BLaER1 (cell line): ENCODE data around the gene KCNA10.

Experiments
- H3K27ac ChIP-seq: shearing (Covaris generic); formaldehyde crosslinking; 2 replicates; pipeline ENCODE4 v1.8.1; 2022
- H3K27me3 ChIP-seq: shearing (Covaris generic); formaldehyde crosslinking; 2 replicates; pipeline ENCODE4 v1.8.1; 2022
- H3K36me3 ChIP-seq: shearing (Covaris generic); formaldehyde crosslinking; 2 replicates; pipeline ENCODE4 v1.8.1; 2022
- H3K4me1 ChIP-seq: shearing (Covaris generic); formaldehyde crosslinking; 2 replicates; pipeline ENCODE4 v1.8.1; 2022
- H3K4me2 ChIP-seq: shearing (Covaris generic); formaldehyde crosslinking; 2 replicates; pipeline ENCODE4 v1.8.1; 2022
- H3K4me3 ChIP-seq: shearing (Covaris generic); formaldehyde crosslinking; 2 replicates; pipeline ENCODE4 v1.8.1; 2022
- H3K9ac ChIP-seq: shearing (Covaris generic); formaldehyde crosslinking; 2 replicates; pipeline ENCODE4 v1.8.1; 2022
- H3K9me3 ChIP-seq: shearing (Covaris generic); formaldehyde crosslinking; 2 replicates; pipeline ENCODE4 v1.8.1; 2022
- H4K20me1 ChIP-seq: shearing (Covaris generic); formaldehyde crosslinking; 2 replicates; pipeline ENCODE4 v1.8.1; 2022
- Cebpa-rat ChIP-seq: shearing (Covaris generic); IDR thresholded peaks from 2 replicates; pipeline ENCODE4 v1.8.1; 2022

The KCNA10 gene

DNA sequence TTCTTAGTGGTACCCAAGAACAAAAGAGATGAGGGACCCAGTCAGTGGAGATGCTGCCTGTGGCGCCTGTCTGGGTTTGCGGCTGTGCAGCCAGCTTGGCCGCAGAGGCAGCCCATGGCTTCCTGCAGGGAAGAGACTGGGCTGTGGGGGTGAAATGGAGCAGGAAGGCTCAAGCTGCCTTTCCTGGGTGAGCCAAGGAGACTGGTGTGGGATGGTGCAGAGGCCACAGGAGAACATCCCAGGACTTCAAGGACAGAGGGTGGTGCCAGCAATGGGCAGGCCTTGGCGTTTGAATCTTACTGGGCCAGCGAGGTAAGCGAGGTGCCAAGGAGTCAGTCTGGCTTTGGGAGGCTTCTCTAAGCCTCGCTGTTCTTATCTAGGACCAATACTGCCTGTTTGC is 26.4 kb downstream of the KCNA10 start:
- Histone ChIP-seq H3K27me3 (no peaks in the 10 kb centered on the region; the same call in 1 of the 2 replicates), H3K9ac (no peak overlapping the region), H3K36me3 (no peaks in the 10 kb centered on the region), H3K4me1 (peaks cover 6% of the 10 kb centered on the region; the same call in 1 of the 2 replicates), H4K20me1 (no peaks in the 10 kb centered on the region), H3K4me2 (no peak overlapping the region), H3K4me3 (no peak overlapping the region), H3K27ac (no peak overlapping the region), H3K9me3 (no peaks in the 10 kb centered on the region)
- no peak for TF ChIP-seq Cebpa-rat

DNA sequence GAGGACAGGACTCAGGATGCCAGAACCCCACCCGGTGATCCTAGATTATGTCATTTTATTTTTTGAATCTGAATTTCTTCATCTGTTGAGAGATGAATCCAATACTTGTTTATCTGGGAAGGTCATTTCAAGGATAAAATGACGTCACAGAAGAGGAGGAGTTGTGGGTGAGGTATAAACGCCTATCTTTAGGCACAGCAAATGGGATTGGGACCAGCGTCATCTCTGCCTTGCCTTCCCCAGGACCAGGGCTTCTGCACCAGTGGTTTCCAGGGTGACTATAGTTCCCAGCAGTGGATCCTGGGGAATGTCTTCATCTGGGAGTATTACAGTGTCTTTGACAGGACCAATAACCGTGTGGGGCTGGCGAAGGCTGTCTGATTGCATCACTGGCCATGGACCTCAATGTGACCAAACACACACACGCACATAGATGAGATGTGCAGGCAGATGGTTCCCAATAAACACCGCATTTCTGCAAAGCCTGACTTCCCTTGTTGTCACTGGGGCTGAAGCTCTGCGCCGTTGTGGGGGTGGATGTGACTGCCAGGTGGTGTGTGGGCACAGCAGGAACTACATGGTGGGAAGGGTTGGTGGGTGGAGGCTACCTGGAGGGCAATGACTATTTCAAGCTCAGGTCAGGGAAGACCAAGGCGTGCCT is 28.1 kb downstream of the KCNA10 start:
- no peaks in the 10 kb centered on the region; the same call in 1 of the 2 replicates for H3K27me3 ChIP-seq
- H3K4me2 ChIP-seq: no peak overlapping the region
- no peaks in the 10 kb centered on the region for H3K9me3 ChIP-seq
- H4K20me1 ChIP-seq: no peaks in the 10 kb centered on the region
- no peaks in the 10 kb centered on the region for H3K36me3 ChIP-seq
- peaks cover 6% of the 10 kb centered on the region; the same call in 1 of the 2 replicates for H3K4me1 ChIP-seq
- no peak overlapping the region for H3K4me3 ChIP-seq
- H3K27ac ChIP-seq: no peak overlapping the region
- TF ChIP-seq Cebpa-rat: no peak
- no peak overlapping the region for H3K9ac ChIP-seq

- Histone ChIP-seq H3K4me3 (no peak overlapping the region), H3K27ac (no peak overlapping the region), H3K9ac (no peak overlapping the region), H3K36me3 (no peaks in the 10 kb centered on the region), H3K4me1 (peaks cover 6% of the 10 kb centered on the region; the same call in 1 of the 2 replicates), H3K4me2 (no peak overlapping the region), H3K9me3 (no peaks in the 10 kb centered on the region), H3K27me3 (no peaks in the 10 kb centered on the region; the same call in 1 of the 2 replicates), H4K20me1 (no peaks in the 10 kb centered on the region)
- TF ChIP-seq Cebpa-rat: no peak
Measured at GRCh38 chr1:110489973-110490542, 28.9 kb downstream of the KCNA10 start.

DNA sequence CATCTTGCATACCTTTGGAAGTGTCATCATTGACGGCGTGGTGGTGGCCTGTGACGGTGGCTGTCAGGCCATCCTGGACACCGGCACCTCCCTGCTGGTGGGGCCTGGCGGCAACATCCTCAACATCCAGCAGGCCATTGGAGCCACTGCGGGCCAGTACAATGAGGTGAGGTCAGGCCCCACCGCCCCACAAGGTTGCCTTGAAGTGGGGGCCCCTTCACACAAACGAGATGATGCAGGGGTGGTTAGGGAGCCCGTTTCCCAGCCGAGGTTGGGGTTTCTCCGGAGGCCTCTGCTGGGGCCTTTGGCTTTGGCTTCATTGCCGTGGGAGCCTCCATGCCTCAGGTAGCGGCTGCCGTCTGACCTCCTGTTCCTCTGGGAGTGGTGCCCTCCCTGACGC is 29.6 kb downstream of the KCNA10 start:
- no peak overlapping the region for H3K4me3 ChIP-seq
- no peaks in the 10 kb centered on the region for H3K9me3 ChIP-seq
- no peak overlapping the region for H3K4me2 ChIP-seq
- no peaks in the 10 kb centered on the region for H4K20me1 ChIP-seq
- H3K27ac ChIP-seq: no peak overlapping the region
- no peak overlapping the region for H3K9ac ChIP-seq
- H3K27me3 ChIP-seq: no peaks in the 10 kb centered on the region; the same call in 1 of the 2 replicates
- no peaks in the 10 kb centered on the region for H3K36me3 ChIP-seq
- peaks cover under 1% of the 10 kb centered on the region; the same call in 1 of the 2 replicates for H3K4me1 ChIP-seq
- TF ChIP-seq Cebpa-rat: no peak

GRCh38 chr1:110488867-110489266 is 30.1 kb downstream of the KCNA10 start:
- Histone ChIP-seq H3K4me3 (no peak overlapping the region), H3K9ac (no peak overlapping the region), H3K36me3 (no peaks in the 10 kb centered on the region), H3K27me3 (no peaks in the 10 kb centered on the region; the same call in 1 of the 2 replicates), H3K4me2 (no peak overlapping the region), H4K20me1 (no peaks in the 10 kb centered on the region), H3K9me3 (no peaks in the 10 kb centered on the region), H3K27ac (no peak overlapping the region), H3K4me1 (no peaks in the 10 kb centered on the region; the same call in 1 of the 2 replicates)
- no peak for TF ChIP-seq Cebpa-rat

DNA sequence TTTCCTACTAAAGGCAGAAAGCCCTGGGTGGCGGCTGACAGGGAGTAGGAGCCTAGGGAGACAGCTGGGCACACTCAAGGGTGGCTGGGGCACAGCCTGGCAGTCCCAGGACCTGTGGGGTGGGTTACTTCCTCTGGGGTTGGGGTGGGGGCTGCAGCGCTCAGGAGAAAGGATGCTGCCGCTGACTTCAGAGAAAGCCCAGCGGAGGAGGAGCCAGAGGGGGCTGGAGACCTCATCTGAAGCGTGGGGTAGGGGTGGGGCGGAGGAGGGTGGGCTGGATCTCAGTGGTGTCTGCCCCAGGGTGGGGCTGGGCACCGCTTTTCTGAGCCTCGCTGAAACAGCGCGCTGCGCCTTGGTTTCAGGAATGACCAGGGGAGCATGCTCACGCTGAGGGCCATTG is 30.8 kb downstream of the KCNA10 start:
- Histone ChIP-seq H3K4me1 (no peaks in the 10 kb centered on the region; the same call in 1 of the 2 replicates), H3K27ac (no peak overlapping the region), H3K4me2 (no peak overlapping the region), H3K9me3 (no peaks in the 10 kb centered on the region), H3K9ac (no peak overlapping the region), H3K27me3 (no peaks in the 10 kb centered on the region; the same call in 1 of the 2 replicates), H4K20me1 (no peaks in the 10 kb centered on the region), H3K4me3 (no peak overlapping the region), H3K36me3 (no peaks in the 10 kb centered on the region)
- no peak for TF ChIP-seq Cebpa-rat

DNA sequence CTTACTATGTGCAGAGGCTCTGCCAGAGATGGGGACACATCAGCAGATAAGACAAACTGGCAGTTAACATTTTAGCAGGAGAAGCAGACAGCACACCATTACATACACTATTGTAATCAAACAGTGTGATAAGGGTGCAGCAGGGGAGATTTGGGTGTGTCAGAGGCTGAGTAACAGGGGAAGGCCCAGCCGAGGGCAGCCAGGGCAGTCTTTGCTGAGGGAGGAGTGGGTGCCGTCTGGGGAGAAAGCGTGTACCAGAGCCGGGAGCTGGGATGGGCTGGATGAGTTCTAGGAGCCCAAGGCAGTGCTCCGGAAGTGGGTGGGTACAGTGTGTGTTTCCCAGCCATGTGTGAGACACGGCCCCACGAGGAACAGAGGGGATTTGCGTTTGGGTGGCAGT is 31.2 kb downstream of the KCNA10 start:
- H3K36me3 ChIP-seq: no peaks in the 10 kb centered on the region
- H3K9ac ChIP-seq: no peak overlapping the region
- H3K27me3 ChIP-seq: no peaks in the 10 kb centered on the region; the same call in 1 of the 2 replicates
- no peak overlapping the region for H3K27ac ChIP-seq
- no peaks in the 10 kb centered on the region for H4K20me1 ChIP-seq
- no peaks in the 10 kb centered on the region for H3K9me3 ChIP-seq
- no peaks in the 10 kb centered on the region; the same call in 1 of the 2 replicates for H3K4me1 ChIP-seq
- no peak overlapping the region for H3K4me2 ChIP-seq
- TF ChIP-seq Cebpa-rat: no peak
- H3K4me3 ChIP-seq: no peak overlapping the region

DNA sequence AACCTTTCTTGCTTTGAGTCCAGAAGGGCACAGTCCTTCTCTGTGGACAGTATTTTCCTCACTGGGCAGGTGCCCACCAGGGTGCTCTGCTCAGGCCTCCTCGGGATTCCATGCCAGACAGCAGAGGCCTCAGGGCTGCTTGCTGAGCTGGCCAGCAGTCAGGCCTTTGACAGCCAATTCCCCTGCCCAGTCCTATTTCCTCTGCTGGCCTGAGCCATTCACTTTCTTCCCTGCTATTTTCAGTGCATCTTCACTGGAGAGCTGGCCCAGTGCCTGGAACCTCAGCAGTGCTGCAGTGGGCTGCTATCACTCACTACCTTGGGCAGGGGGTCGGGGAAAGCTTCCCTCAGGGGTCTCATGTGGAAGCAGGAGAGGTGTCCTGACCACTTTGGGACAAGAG is 33.2 kb downstream of the KCNA10 start:
- H3K4me2 ChIP-seq: no peak overlapping the region
- no peaks in the 10 kb centered on the region for H3K9me3 ChIP-seq
- no peak for TF ChIP-seq Cebpa-rat
- no peaks in the 10 kb centered on the region for H3K27me3 ChIP-seq
- H3K27ac ChIP-seq: no peak overlapping the region
- H4K20me1 ChIP-seq: no peaks in the 10 kb centered on the region
- no peak overlapping the region for H3K4me3 ChIP-seq
- no peaks in the 10 kb centered on the region for H3K4me1 ChIP-seq
- H3K36me3 ChIP-seq: no peaks in the 10 kb centered on the region
- no peak overlapping the region for H3K9ac ChIP-seq

DNA sequence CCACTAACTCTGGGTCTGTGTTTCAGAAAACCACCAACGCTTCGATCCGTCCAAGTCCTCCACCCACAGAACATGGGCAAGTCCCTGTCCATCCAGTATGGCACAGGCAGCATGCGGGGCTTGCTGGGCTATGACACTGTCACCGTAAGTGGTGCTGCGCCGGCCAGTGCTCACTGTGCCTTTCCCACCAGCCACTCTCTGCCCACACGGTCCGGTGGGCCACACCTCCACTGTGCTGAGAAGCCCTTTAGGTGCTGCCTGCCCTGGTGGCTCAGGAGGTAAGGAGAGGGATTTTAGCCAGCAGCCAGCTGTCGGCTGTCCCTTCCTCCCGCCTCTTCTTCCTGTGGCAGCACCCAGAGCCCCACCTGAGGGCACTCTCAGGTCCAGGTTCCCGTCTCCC is 34.2 kb downstream of the KCNA10 start:
- Histone ChIP-seq H3K4me1 (no peaks in the 10 kb centered on the region), H4K20me1 (no peaks in the 10 kb centered on the region), H3K36me3 (no peaks in the 10 kb centered on the region), H3K9ac (no peak overlapping the region), H3K9me3 (no peaks in the 10 kb centered on the region), H3K27ac (no peak overlapping the region), H3K27me3 (no peaks in the 10 kb centered on the region), H3K4me3 (no peak overlapping the region), H3K4me2 (no peak overlapping the region)
- TF ChIP-seq Cebpa-rat: no peak

DNA sequence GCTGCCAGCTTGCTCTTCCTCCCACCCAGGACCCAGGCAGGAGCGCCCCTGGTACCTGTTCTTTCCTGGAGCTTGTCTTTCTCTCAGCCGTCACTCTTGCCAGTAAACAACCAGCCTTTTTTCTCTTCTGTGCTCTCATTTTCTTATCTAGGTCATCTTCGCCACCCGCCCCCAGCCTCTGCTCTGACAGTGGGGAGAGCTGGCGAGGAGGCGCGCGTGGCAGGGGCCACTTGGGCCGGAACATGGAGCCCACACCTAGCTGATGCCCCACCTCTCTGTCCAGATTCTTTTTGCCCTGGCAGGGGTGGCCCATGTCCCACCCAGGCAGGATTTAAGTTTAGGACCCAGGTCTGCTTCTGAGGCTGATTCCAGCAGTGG is 35.7 kb downstream of the KCNA10 start:
- no peak overlapping the region for H3K27ac ChIP-seq

More for the DNA sequence above, 35.7 kb downstream of the KCNA10 start:
- no peaks in the 10 kb centered on the region for H3K9me3 ChIP-seq
- H3K9ac ChIP-seq: no peak overlapping the region
- no peaks in the 10 kb centered on the region for H3K27me3 ChIP-seq
- no peaks in the 10 kb centered on the region for H3K36me3 ChIP-seq
- H3K4me2 ChIP-seq: no peak overlapping the region
- no peaks in the 10 kb centered on the region for H3K4me1 ChIP-seq
- H3K4me3 ChIP-seq: no peak overlapping the region
- TF ChIP-seq Cebpa-rat: no peak
- H4K20me1 ChIP-seq: no peaks in the 10 kb centered on the region
